ENCODE measurements around the gene EPHA8. TPM values are rescaled to one million over a fixed set of nuclear protein-coding genes. Genes with fewer than 3 reads are reported as not detected.

EPHA8 gene
- total and polyA plus RNA-seq, 3 donors from 2014 or later, result 2.3 to 6.0 (median 5.2) TPM

DNA sequence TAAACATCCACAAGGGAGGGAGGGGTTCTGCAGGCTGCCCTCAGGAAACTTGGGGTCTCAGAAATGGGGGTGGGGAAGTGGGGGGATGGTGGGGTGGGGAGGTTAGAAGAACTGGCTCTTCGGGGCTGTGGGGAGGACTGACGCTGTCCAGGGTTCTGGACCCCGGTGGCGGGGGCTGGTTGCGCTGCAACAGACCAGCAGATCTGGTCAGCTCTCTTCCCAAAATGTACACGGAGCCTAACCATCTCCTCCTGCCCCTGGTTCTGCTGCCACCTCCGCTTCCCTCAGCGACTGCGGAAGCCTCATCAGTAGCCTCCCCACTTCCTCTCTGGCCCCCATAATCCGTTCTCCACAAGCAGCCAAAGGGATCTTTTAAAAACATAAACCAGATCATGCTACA, 43.9 kb downstream of the EPHA8 start:
- TF ChIP-seq POLR2A (IDR thresholded peaks at IDR 0.05) (no peak), CTCF (IDR thresholded peaks at IDR 0.05) (no peak)
- Histone ChIP-seq H3K27ac (no peak overlapping the region), H3K4me1 (no peaks in the 10 kb centered on the region), H3K9me3 (no peaks in the 10 kb centered on the region), H3K4me3 (no peak overlapping the region), H3K27me3 (no peaks in the 10 kb centered on the region), H3K36me3 (ENCODE audit: low read depth, missing control alignments) (no peaks in the 10 kb centered on the region)
- 6 to 8% methylated on average over 6 to 10 of the region's 10 CpGs for WGBS, 2 donors
- intact Hi-C loops (cut with DNase I; ENCODE audit: low total_unique reads), result no loop called here
- no peak for DNase-seq

DNA sequence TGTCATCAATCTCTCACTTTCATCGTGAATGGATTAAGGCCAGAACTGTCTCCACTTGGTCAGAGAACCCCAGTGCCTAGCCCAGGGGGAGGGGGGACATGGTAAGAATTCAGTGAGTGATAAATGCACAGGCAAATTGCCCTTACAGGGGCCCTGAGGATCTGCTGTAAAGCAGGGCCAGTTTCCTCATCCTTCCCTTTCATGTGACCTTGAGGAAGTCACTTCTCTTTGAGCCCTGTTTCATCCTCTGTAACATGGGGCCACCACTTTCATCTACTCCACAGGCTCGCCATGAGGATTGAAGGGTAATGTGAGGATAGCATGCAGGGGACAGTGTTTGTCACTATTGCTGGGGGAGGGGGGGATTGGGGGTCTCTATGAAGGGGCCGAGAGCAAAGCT, 45.1 kb downstream of the EPHA8 start:
- no peaks in the 10 kb centered on the region for H3K27me3 ChIP-seq
- no peak for DNase-seq
- H3K4me3 ChIP-seq, result no peak overlapping the region
- H3K27ac ChIP-seq, result no peak overlapping the region
- intact Hi-C loops (cut with DNase I; ENCODE audit: low total_unique reads), result no loop called here
- no peaks in the 10 kb centered on the region for H3K4me1 ChIP-seq
- no peaks in the 10 kb centered on the region for H3K36me3 ChIP-seq (ENCODE audit: low read depth, missing control alignments)
- H3K9me3 ChIP-seq, result no peaks in the 10 kb centered on the region
- WGBS, 2 donors, result 60 to 67% methylated on average over 2 to 3 of the region's 3 CpGs
- TF ChIP-seq CTCF (IDR thresholded peaks at IDR 0.05), result no peak
- TF ChIP-seq POLR2A (IDR thresholded peaks at IDR 0.05), result no peak

DNA sequence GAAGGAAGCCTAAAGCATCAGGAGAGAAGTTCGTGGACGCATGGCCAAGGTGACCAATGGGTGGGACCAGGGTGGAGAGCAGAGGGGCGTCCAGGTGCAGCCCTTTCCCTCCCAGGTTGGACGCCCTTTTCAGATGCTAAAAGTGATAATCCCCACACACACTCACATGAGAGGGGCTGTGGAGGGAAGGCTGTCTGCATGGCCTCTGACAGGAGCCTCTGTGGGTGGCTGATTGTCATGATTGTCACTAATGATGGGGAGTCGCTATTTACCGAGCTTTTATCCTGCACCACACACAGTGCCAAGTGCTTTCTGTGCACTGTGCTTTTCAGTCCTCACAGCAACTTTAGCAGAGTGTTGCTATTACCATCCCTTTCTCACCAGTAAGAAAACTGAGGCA, 46.0 kb downstream of the EPHA8 start:
- no peak overlapping the region for H3K4me3 ChIP-seq
- no peaks in the 10 kb centered on the region for H3K36me3 ChIP-seq (ENCODE audit: low read depth, missing control alignments)
- intact Hi-C loops (cut with DNase I; ENCODE audit: low total_unique reads), result no loop called here
- H3K27me3 ChIP-seq, result no peaks in the 10 kb centered on the region
- TF ChIP-seq POLR2A (IDR thresholded peaks at IDR 0.05) (no peak), CTCF (IDR thresholded peaks at IDR 0.05) (no peak)
- WGBS, 2 donors, result 20 to 31% methylated on average over 6 of the region's 6 CpGs
- no peak for DNase-seq
- no peaks in the 10 kb centered on the region for H3K4me1 ChIP-seq
- H3K27ac ChIP-seq, result no peak overlapping the region
- no peaks in the 10 kb centered on the region for H3K9me3 ChIP-seq

GRCh38 chr1:22611530-22611947, 48.2 kb downstream of the EPHA8 start:
- Histone ChIP-seq H3K36me3 (ENCODE audit: low read depth, missing control alignments) (no peaks in the 10 kb centered on the region), H3K4me1 (no peaks in the 10 kb centered on the region), H3K4me3 (no peak overlapping the region), H3K27ac (no peak overlapping the region), H3K27me3 (no peaks in the 10 kb centered on the region), H3K9me3 (no peaks in the 10 kb centered on the region)
- DNase-seq, result peak; percentile 73
- intact Hi-C loops (cut with DNase I; ENCODE audit: low total_unique reads), result no loop called here
- 19 to 20% methylated on average over 7 of the region's 7 CpGs for WGBS, 2 donors
- TF ChIP-seq POLR2A (IDR thresholded peaks at IDR 0.05), result no peak

DNA sequence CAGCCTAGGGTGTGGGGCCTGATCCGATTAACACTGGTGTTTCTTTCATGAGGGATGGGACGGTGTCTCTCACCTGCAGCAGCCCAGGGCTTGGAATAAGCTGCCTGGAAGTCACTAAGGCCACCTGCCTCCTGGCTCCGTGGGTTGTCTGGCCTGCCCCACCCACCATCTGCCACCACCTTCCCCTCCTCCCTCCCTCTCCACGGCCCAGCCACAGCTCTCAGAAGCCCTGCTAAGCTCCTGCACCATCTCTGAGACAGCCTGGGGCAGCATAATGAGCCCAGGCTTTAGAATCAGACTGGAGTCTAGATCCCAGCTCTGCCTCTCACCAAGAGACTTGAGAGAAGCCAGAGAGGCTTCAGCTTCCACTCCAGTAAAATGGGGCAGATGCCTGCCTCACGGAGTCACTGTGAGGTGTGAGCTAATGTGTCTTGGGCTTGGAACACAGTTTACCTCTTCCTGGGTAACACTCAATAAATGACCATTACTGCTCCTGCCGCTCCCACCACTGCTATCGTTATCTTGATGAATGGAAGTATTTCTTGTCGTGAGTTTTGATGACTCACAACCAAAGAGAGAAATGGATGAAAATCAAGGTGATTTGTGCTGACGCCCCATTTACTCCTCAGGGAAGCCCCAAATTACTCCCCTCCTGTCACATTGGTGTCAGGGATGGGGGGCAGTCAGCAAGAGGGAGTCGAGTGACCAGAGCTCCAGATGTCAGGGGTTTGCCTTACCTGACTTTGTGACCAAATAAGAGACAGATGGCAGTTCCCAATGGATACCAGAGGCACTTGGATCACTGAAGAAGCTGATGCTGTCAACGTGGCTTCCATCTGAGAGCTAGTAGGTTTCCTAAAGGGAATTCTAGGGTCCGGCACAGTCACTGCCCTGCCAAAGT, 49.6 kb downstream of the EPHA8 start:
- H3K4me1 ChIP-seq, result no peaks in the 10 kb centered on the region
- no peaks in the 10 kb centered on the region for H3K36me3 ChIP-seq (ENCODE audit: low read depth, missing control alignments)
- no peaks in the 10 kb centered on the region for H3K9me3 ChIP-seq
- intact Hi-C loops (cut with DNase I; ENCODE audit: low total_unique reads), result no loop called here
- H3K4me3 ChIP-seq, result no peak overlapping the region
- no peak for TF ChIP-seq POLR2A (IDR thresholded peaks at IDR 0.05)
- no peak for TF ChIP-seq CTCF (IDR thresholded peaks at IDR 0.05)
- WGBS, 2 donors, result 52 to 62% methylated on average over 9 to 12 of the region's 12 CpGs
- H3K27ac ChIP-seq, result no peak overlapping the region
- no peak for DNase-seq
- H3K27me3 ChIP-seq, result no peaks in the 10 kb centered on the region

Measured in testis (tissue), 3 donors.